ENCODE measurements around the gene WDR72. TPM values are rescaled to one million over a fixed set of nuclear protein-coding genes. Genes with fewer than 3 reads are reported as not detected.

WDR72 gene
- total and polyA plus RNA-seq, 2 of the 13 experiments (the other 11 are each of a cell fraction or from before 2014, with no cell fraction given), result 0.21 to 0.60 TPM

DNA sequence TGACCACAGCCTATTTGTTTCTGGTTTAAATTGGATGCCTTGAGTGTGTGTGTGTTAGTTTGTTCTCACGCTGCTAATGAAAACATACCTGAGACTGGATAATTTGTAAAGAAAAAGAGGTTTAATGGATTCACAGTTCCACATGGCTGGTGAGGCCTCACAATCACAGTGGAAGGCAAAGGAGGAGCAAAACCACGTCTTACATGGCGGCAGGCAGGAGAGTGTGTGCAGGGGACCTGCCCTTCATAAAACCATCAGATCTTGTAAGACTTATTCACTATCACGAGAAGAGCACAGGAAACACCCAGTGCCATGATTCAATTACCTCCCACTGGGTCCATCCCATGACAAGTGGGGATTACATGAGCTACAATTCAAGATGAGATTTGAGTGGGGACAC is 260.5 kb downstream of the WDR72 start:
- no peak overlapping the region for H3K9ac ChIP-seq (ENCODE audit: insufficient read depth, low read depth, low read length)
- in situ Hi-C loops (cut with HindIII; ENCODE audit: extremely low pct_ligation_motif_present, low pct_unique_long_range_greater_than_20kb) (no loop called here), intact Hi-C loops (cut with micrococcal nuclease; ENCODE audit: unreplicated experiment) (no loop called here)
- ATAC-seq (no peak), DNase-seq (ENCODE audit: low spot score) (no peak), FAIRE-seq (no peak)
- whole genome bisulfite sequencing (ENCODE audit: low lambda C conversion rate), result 45% methylated on average over 3 of the region's 4 CpGs
- no peaks in the 10 kb centered on the region for H3K79me2 ChIP-seq (ENCODE audit: insufficient read depth, low read length)
- ChIA-PET CTCF (ENCODE audit: low intra/inter-chr PET ratio, low total read pairs) (no interaction called here), POLR2A (no interaction called here)
- peaks cover 4% of the 10 kb centered on the region; the same call in 1 of the 2 replicates for H3K9me3 ChIP-seq (ENCODE audit: low read length)
- no peaks in the 10 kb centered on the region for H4K20me1 ChIP-seq (ENCODE audit: insufficient read depth, low read length)
- H3K4me3 ChIP-seq (replicated peaks in 1 of 3; ENCODE audit: insufficient read depth in 1 of 3, low read depth in 2 of 3, low read length in 3 of 3), result no peak overlapping the region
- H2AFZ ChIP-seq (ENCODE audit: low read length), result no peak overlapping the region
- no peak overlapping the region for H3K4me2 ChIP-seq (ENCODE audit: low read depth, low read length)
- H3K27ac ChIP-seq (ENCODE audit: extremely low read length, insufficient read depth, low read length), result no peak overlapping the region
- no TSS peak for BruUV-seq (replicated peaks)
- H3K4me1 ChIP-seq (ENCODE audit: insufficient read depth, low read length), result no peaks in the 10 kb centered on the region
- H3K36me3 ChIP-seq (replicated peaks in 1 of 2; ENCODE audit: control insufficient read depth in 1 of 2, insufficient read depth in 2 of 2, low read length in 2 of 2), result no peaks in the 10 kb centered on the region
- H3K27me3 ChIP-seq (ENCODE audit: control insufficient read depth in 1 of 2, insufficient read depth in 2 of 2, low read length in 2 of 2), result no peaks in the 10 kb centered on the region
- no peak for TF ChIP-seq ZSCAN22 (CRISPR knock-in tag; IDR thresholded peaks at IDR 0.05)
- TF ChIP-seq SOX13 (IDR thresholded peaks at IDR 0.05), result no peak
- TF ChIP-seq SOX13 (CRISPR knock-in tag; conservative IDR thresholded peaks at IDR 0.05 in 1 of 2, IDR thresholded peaks at IDR 0.05 in 1 of 2), result no peak
- TF ChIP-seq SOX6 (IDR thresholded peaks at IDR 0.05), result no peak
- no peak for TF ChIP-seq SOX6 (CRISPR knock-in tag; IDR thresholded peaks at IDR 0.05)
- no peak for TF ChIP-seq TP53 (CRISPR knock-in tag; conservative IDR thresholded peaks at IDR 0.05)
- no peak for TF ChIP-seq GATAD1 (CRISPR knock-in tag; IDR thresholded peaks at IDR 0.05)
- TF ChIP-seq, protein P1, sequence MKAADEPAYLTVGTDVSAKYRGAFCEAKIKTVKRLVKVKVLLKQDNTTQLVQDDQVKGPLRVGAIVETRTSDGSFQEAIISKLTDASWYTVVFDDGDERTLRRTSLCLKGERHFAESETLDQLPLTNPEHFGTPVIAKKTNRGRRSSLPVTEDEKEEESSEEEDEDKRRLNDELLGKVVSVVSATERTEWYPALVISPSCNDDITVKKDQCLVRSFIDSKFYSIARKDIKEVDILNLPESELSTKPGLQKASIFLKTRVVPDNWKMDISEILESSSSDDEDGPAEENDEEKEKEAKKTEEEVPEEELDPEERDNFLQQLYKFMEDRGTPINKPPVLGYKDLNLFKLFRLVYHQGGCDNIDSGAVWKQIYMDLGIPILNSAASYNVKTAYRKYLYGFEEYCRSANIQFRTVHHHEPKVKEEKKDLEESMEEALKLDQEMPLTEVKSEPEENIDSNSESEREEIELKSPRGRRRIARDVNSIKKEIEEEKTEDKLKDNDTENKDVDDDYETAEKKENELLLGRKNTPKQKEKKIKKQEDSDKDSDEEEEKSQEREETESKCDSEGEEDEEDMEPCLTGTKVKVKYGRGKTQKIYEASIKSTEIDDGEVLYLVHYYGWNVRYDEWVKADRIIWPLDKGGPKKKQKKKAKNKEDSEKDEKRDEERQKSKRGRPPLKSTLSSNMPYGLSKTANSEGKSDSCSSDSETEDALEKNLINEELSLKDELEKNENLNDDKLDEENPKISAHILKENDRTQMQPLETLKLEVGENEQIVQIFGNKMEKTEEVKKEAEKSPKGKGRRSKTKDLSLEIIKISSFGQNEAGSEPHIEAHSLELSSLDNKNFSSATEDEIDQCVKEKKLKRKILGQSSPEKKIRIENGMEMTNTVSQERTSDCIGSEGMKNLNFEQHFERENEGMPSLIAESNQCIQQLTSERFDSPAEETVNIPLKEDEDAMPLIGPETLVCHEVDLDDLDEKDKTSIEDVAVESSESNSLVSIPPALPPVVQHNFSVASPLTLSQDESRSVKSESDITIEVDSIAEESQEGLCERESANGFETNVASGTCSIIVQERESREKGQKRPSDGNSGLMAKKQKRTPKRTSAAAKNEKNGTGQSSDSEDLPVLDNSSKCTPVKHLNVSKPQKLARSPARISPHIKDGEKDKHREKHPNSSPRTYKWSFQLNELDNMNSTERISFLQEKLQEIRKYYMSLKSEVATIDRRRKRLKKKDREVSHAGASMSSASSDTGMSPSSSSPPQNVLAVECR (CRISPR knock-in tag; IDR thresholded peaks at IDR 0.05; ENCODE audit: borderline replicate concordance), result no peak
- TF ChIP-seq, protein P2, sequence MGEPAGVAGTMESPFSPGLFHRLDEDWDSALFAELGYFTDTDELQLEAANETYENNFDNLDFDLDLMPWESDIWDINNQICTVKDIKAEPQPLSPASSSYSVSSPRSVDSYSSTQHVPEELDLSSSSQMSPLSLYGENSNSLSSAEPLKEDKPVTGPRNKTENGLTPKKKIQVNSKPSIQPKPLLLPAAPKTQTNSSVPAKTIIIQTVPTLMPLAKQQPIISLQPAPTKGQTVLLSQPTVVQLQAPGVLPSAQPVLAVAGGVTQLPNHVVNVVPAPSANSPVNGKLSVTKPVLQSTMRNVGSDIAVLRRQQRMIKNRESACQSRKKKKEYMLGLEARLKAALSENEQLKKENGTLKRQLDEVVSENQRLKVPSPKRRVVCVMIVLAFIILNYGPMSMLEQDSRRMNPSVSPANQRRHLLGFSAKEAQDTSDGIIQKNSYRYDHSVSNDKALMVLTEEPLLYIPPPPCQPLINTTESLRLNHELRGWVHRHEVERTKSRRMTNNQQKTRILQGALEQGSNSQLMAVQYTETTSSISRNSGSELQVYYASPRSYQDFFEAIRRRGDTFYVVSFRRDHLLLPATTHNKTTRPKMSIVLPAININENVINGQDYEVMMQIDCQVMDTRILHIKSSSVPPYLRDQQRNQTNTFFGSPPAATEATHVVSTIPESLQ (CRISPR knock-in tag; conservative IDR thresholded peaks at IDR 0.05), result no peak
- no peak for TF ChIP-seq MYC (CRISPR knock-in tag; IDR thresholded peaks at IDR 0.05; ENCODE audit: borderline replicate concordance)
- no peak for TF ChIP-seq NKX3-1 (CRISPR knock-in tag; IDR thresholded peaks at IDR 0.05)
- no peak for TF ChIP-seq HDAC2 (CRISPR knock-in tag; IDR thresholded peaks at IDR 0.05)
- TF ChIP-seq ZNF430 (CRISPR knock-in tag; IDR thresholded peaks at IDR 0.05), result peak; percentile 78; the same call in 1 of the 2 replicates
- TF ChIP-seq ZNF431 (CRISPR knock-in tag; IDR thresholded peaks at IDR 0.05; ENCODE audit: borderline replicate concordance, low read depth), result peak; percentile 54; the same call in 1 of the 2 replicates
- TF ChIP-seq ZNF33A (CRISPR knock-in tag; IDR thresholded peaks at IDR 0.05; ENCODE audit: borderline replicate concordance), result no peak
- no peak for TF ChIP-seq CREM (IDR thresholded peaks at IDR 0.05)
- TF ChIP-seq CREM (CRISPR knock-in tag; IDR thresholded peaks at IDR 0.05), result no peak

Measured in HepG2 (cell line).